Measurements from ENCODE around the gene PSMD4. TPM values are rescaled to one million over a fixed set of nuclear protein-coding genes. Genes with fewer than 3 reads are reported as not detected.

Gene PSMD4
- total RNA-seq, 1 experiment from 2014 or later, result 207 TPM

DNA sequence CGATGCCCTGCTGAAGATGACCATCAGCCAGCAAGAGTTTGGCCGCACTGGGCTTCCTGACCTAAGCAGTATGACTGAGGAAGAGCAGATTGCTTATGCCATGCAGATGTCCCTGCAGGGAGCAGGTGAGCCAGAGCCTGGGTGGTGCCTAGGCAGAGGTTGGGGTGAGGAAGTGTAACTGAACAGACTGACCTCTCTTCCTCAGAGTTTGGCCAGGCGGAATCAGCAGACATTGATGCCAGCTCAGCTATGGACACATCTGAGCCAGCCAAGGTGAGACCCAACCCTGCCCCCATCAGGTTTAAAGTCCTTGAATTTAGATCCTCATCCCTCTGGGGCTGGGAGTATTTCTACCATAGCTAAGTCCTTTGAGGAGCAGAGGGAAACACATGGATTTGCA lies 11.8 kb downstream of the PSMD4 start:
- no peak for DNase-seq

More for the DNA sequence above, 11.8 kb downstream of the PSMD4 start:
- no CpG with 5 or more reads among the region's 3 CpGs for WGBS (ENCODE audit: extremely low coverage, insufficient read length, low lambda C conversion rate)
- Histone ChIP-seq H3K4ac (ENCODE audit: low read depth, low read length) (no peak overlapping the region), H2BK120ac (ENCODE audit: low read depth, low read length, poor library complexity, severe bottlenecking) (no peak overlapping the region), H2BK5ac (ENCODE audit: insufficient read length, low read length) (no peak overlapping the region), H2BK15ac (ENCODE audit: low read depth, low read length) (no peak overlapping the region), H2BK12ac (ENCODE audit: insufficient read length, low read depth, low read length) (no peak overlapping the region), H3K9me3 (ENCODE audit: control insufficient read depth, low read depth, low read length) (no peaks in the 10 kb centered on the region), H2AK5ac (ENCODE audit: insufficient read length, low read length) (no peak overlapping the region), H4K8ac (replicated peaks; ENCODE audit: insufficient read length, low read depth, low read length) (no peak overlapping the region), H3K14ac (ENCODE audit: insufficient read depth, low read length) (no peak overlapping the region), H2AFZ (ENCODE audit: low read length) (no peak overlapping the region), H3K4me1 (ENCODE audit: insufficient read depth, low read length) (no peaks in the 10 kb centered on the region), H3K4me2 (ENCODE audit: insufficient read depth, insufficient read length, low read length) (no peak overlapping the region), H3K27ac (ENCODE audit: insufficient read length, low read depth, low read length) (no peak overlapping the region), H4K20me1 (ENCODE audit: control insufficient read depth, insufficient read depth, insufficient read length) (no peaks in the 10 kb centered on the region), H4K5ac (ENCODE audit: insufficient read length, low read depth, low read length) (no peak overlapping the region), H3K23ac (ENCODE audit: insufficient read length, low read depth, low read length) (no peak overlapping the region), H3K18ac (ENCODE audit: insufficient read length, low read depth, low read length) (no peak overlapping the region), H3T11ph (ENCODE audit: low read length) (no peak overlapping the region), H2BK20ac (ENCODE audit: low read depth, low read length, poor library complexity, severe bottlenecking) (no peak overlapping the region), H3K79me2 (ENCODE audit: insufficient read depth, low read length) (0 out of 2 replicates have a peak, but pooled peaks cover 3% of the 10 kb centered on the region), H3K79me1 (ENCODE audit: insufficient read depth, low read depth, low read length, poor library complexity, severe bottlenecking) (no peaks in the 10 kb centered on the region), H3K9ac (ENCODE audit: extremely low read depth, insufficient read length, low read length) (no peak overlapping the region), H3K56ac (ENCODE audit: insufficient read length, low read depth, low read length) (no peak overlapping the region), H3K23me2 (ENCODE audit: insufficient read length, low read depth, low read length, poor library complexity, severe bottlenecking) (no peaks in the 10 kb centered on the region), H3K27me3 (ENCODE audit: insufficient read depth, low read length) (no peaks in the 10 kb centered on the region), H4K91ac (ENCODE audit: insufficient read length, low read depth, low read length) (no peak overlapping the region)
- no peak overlapping the region; a peak in 1 of 7 replicates for H3K27ac Mint-ChIP-seq
- H3K36me3 Mint-ChIP-seq (ENCODE audit: insufficient read depth in 1 of 3, low read depth in 3 of 3), result peaks cover 44 to 69% (median 65%) of the 10 kb centered on the region in 3 experiments
- H3K4me1 Mint-ChIP-seq, result peaks cover 5% of the 10 kb centered on the region in 2 experiments; a peak in 2 of 4 replicates
- no peaks in the 10 kb centered on the region for H3K27me3 Mint-ChIP-seq (ENCODE audit: low read depth)
- H3K9me3 Mint-ChIP-seq, result no peaks in the 10 kb centered on the region
- H3K4me3 Mint-ChIP-seq, result no peak overlapping the region
- TF ChIP-seq, protein P1, sequence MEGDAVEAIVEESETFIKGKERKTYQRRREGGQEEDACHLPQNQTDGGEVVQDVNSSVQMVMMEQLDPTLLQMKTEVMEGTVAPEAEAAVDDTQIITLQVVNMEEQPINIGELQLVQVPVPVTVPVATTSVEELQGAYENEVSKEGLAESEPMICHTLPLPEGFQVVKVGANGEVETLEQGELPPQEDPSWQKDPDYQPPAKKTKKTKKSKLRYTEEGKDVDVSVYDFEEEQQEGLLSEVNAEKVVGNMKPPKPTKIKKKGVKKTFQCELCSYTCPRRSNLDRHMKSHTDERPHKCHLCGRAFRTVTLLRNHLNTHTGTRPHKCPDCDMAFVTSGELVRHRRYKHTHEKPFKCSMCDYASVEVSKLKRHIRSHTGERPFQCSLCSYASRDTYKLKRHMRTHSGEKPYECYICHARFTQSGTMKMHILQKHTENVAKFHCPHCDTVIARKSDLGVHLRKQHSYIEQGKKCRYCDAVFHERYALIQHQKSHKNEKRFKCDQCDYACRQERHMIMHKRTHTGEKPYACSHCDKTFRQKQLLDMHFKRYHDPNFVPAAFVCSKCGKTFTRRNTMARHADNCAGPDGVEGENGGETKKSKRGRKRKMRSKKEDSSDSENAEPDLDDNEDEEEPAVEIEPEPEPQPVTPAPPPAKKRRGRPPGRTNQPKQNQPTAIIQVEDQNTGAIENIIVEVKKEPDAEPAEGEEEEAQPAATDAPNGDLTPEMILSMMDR (conservative IDR thresholded peaks at IDR 0.05), result no peak

Measured in H9 (cell line).